Esophagus (tissue), 2 donors: ENCODE measurements around the gene LRP1B. TPM values are rescaled to one million over a fixed set of nuclear protein-coding genes. Genes with fewer than 3 reads are reported as not detected.

Experiments
- H3K27ac ChIP-seq, 2 donors: one replicate each; pipeline ENCODE4 v1.5.1; 2013; ENCODE audit warnings: low read depth in 2 of 2, mild to moderate bottlenecking in 2 of 2, inconsistent platforms in 1 of 2, low read length in 1 of 2, moderate library complexity in 1 of 2
- H3K27me3 ChIP-seq, 2 donors: one replicate each; pipeline ENCODE4 v1.6.1; 2013; ENCODE audit warnings: low read length in 2 of 2, control low read depth in 1 of 2, mild to moderate bottlenecking in 1 of 2; ENCODE audit not compliant: insufficient read depth in 2 of 2, control insufficient read depth in 1 of 2
- H3K36me3 ChIP-seq, 2 donors: one replicate each; pipeline ENCODE4 v1.6.1; 2013; ENCODE audit warnings: low read length in 1 of 2; ENCODE audit not compliant: control insufficient read depth in 2 of 2, insufficient read depth in 2 of 2
- H3K4me1 ChIP-seq, 2 donors: one replicate each; pipeline ENCODE4 v1.6.1; 2013; ENCODE audit warnings: low read length in 1 of 2; ENCODE audit not compliant: control insufficient read depth in 2 of 2, insufficient read depth in 2 of 2
- H3K4me3 ChIP-seq, 2 donors: one replicate each; pipeline ENCODE4 v1.5.1; 2013; ENCODE audit warnings: low read length in 2 of 2, mild to moderate bottlenecking in 2 of 2, low read depth in 1 of 2, moderate library complexity in 1 of 2
- H3K9me3 ChIP-seq, 2 donors: one replicate each; pipeline ENCODE4 v1.6.1; 2013; ENCODE audit warnings: mild to moderate bottlenecking in 2 of 2, low read depth in 1 of 2, low read length in 1 of 2, moderate library complexity in 1 of 2; ENCODE audit not compliant: control insufficient read depth in 2 of 2, insufficient read depth in 1 of 2
- WGBS, 2 donors: extraction: QIAGEN DNeasy Blood & Tissue Kit; methylation state at CpG; one replicate each; pipeline ENCODE4 v1.1.7; 2013; 5-methylcytosine and 5-hydroxymethylcytosine counted together
- polyA plus RNA-seq, 2 donors: library from polyadenylated mRNA; stranded (reverse); fragments of 200-250 nt; gene quantifications; one replicate each; pipeline ENCODE4 v1.2.3, GENCODE V29; 2013
- donor health status: healthy with polysubstance abuse.
- donor health status: Bipolar disorder and iron deficiency.

LRP1B gene
- polyA plus RNA-seq, 2 donors: 0.02 to 0.10 TPM

DNA sequence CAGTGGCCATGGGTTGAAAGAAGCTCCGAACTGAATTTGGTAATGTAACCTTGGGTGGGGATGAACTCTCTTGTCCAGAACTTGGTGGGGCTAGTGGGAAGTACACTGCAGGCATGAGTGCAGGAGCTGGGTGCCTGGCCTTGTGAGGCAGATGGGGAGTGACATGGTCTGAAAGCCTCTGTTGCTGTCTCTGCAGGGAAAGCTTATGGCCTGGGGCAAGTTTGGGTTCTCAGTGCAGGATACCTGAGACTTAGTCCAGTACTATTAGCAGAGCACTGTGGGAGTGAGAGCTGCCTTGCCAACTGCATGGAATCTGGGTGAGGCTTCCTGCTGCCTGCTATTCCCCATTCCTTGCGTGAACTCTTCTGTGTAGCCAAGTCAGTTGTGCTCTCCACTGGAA is 1729.8 kb downstream of the LRP1B start:
- H3K36me3 ChIP-seq: no peaks in the 10 kb centered on the region
- no peaks in the 10 kb centered on the region for H3K4me1 ChIP-seq
- 82 to 90% methylated on average over 2 of the region's 2 CpGs for WGBS, 2 donors
- no peaks in the 10 kb centered on the region for H3K27me3 ChIP-seq
- no peak overlapping the region for H3K27ac ChIP-seq
- H3K9me3 ChIP-seq: no peaks in the 10 kb centered on the region
- H3K4me3 ChIP-seq: no peak overlapping the region

DNA sequence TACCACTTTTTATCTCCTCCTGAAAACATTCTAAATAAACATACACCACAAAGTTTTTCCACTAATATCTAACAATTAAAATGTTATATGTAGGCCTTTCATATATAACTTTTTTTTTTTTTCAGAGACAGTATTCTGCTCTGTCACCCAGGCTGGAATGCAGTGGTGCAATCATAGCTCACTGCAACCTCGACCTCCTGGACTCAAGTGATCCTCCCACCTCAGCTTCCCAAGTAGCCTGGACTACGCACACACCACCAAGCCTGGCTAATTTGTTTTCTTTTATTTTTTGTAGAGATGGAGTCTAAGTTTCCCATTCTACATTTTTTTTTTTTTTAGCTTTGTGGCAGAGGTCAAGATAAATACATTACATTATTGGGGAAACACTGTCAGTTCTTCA is 1738.0 kb downstream of the LRP1B start:
- Histone ChIP-seq H3K4me1 (no peaks in the 10 kb centered on the region), H3K36me3 (no peaks in the 10 kb centered on the region), H3K27me3 (no peaks in the 10 kb centered on the region), H3K4me3 (no peak overlapping the region), H3K27ac (no peak overlapping the region), H3K9me3 (peaks cover 0 to 3% of the 10 kb centered on the region in 2 donors)
- 55 to 57% methylated on average over 2 of the region's 2 CpGs for WGBS, 2 donors

DNA sequence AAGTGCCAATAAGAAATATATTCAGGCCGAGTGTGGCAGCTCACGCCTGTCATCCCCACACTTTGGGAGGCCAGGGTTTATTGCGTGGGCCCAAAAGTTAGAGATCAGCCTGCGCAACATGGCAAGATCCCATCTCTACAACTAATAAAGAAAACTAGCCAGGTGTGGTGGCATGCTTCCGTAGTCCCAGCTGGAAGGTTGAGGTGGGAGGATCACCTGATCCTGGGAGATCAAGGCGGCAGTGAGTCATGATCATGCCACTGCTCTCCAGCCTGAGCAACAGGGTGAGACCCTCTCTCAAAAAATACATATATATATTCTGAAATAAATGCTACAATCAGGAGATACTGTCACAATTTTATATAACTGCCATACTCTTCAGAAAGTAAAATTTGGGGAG is 1745.9 kb downstream of the LRP1B start:
- Histone ChIP-seq H3K4me1 (no peaks in the 10 kb centered on the region), H3K27me3 (no peaks in the 10 kb centered on the region), H3K36me3 (no peaks in the 10 kb centered on the region), H3K9me3 (no peaks in the 10 kb centered on the region), H3K27ac (no peak overlapping the region), H3K4me3 (no peak overlapping the region)
- WGBS, 2 donors: 86 to 87% methylated on average over 6 of the region's 6 CpGs

DNA sequence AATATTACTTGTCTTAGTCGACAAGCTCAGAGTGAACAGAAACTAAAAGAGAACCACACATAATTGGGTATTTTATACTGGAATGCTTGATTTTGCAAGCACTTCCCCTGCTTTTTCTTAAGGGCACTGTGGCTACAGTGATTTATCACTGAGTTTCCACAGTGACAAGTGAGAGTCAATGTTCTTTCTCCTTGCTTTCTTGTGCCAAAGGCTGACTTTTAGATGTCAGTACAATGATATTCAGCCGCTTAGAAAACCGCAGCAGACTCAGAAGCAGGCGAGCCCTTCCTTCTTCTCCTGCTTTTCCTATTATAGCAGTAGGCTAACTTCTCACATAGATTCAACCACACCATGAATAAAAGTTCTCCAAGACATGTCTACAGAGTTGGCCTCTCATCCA is 1747.0 kb downstream of the LRP1B start:
- no peaks in the 10 kb centered on the region for H3K27me3 ChIP-seq
- no peak overlapping the region for H3K4me3 ChIP-seq
- H3K27ac ChIP-seq: no peak overlapping the region
- 83 to 89% methylated on average over 4 of the region's 4 CpGs for whole genome bisulfite sequencing, 2 donors
- H3K36me3 ChIP-seq: no peaks in the 10 kb centered on the region
- no peaks in the 10 kb centered on the region for H3K4me1 ChIP-seq
- H3K9me3 ChIP-seq: no peaks in the 10 kb centered on the region

DNA sequence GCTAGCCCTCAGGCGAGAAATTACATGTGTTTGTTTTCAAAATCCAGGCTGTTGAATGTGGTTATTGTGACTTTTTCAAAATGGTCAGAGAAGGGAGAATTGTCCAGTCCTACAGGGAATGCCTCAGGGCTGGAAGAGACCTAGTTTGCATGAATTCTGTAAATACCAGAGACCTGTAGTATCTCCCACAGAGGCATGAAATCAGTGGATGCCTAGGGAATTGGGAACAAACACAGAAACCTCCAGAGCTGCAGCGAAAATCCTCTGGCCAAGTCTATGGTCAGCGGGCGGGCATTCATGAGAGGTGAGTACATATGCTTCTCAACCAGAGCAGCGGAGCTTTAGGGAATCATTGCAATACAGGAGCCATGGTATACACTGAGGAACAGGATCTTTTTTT is 1754.1 kb downstream of the LRP1B start:
- Histone ChIP-seq H3K4me3 (no peak overlapping the region), H3K9me3 (peaks cover 0 to 5% of the 10 kb centered on the region in 2 donors), H3K27me3 (no peaks in the 10 kb centered on the region), H3K4me1 (no peaks in the 10 kb centered on the region), H3K27ac (no peak overlapping the region), H3K36me3 (no peaks in the 10 kb centered on the region)
- WGBS, 2 donors: 91% methylated on average over 5 of the region's 5 CpGs

DNA sequence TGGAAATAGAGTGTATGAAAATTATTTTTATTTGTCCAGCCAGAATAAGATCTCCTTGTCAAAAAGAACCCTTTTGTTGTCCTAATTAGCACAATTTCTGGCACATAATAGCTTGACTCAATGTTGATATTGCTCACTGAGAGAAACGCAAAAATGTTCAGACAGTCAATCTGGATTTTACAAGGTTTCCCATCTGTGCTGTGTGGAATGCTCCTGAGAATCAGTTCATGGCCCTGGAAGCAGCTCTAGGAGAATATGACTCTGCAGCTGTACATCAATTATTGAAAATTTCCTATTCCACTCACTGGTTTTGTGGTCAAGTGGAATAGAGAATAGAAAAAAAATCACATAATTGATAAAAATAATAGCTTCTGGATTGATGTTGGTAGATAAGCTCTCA is 1767.7 kb downstream of the LRP1B start:
- no peaks in the 10 kb centered on the region for H3K9me3 ChIP-seq
- no peak overlapping the region for H3K4me3 ChIP-seq
- H3K27me3 ChIP-seq: no peaks in the 10 kb centered on the region
- no peaks in the 10 kb centered on the region for H3K36me3 ChIP-seq
- no peaks in the 10 kb centered on the region for H3K4me1 ChIP-seq
- 82 to 83% methylated on average over 1 of the region's 1 CpG for WGBS, 2 donors
- H3K27ac ChIP-seq: no peak overlapping the region

DNA sequence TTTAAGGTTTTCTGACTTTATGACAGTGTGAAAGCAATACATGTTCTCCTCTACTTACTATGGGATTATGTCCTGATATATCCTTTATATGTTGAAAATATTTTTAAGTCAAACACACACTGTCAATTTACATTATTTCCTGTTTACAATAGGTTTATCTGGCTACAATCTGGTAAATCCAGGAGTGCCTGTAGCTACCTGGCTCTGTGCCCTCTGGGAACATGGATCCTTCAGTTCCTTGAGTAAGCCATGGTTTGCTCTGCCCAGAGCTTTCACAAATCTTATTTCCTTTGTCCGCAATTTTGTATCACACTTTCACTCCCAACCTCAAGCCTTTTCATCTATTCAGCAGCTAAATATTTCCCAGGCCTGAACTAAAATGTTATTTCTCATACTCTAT is 1768.5 kb downstream of the LRP1B start:
- Histone ChIP-seq H3K36me3 (no peaks in the 10 kb centered on the region), H3K4me1 (no peaks in the 10 kb centered on the region), H3K9me3 (no peaks in the 10 kb centered on the region), H3K27ac (no peak overlapping the region), H3K4me3 (no peak overlapping the region), H3K27me3 (no peaks in the 10 kb centered on the region)
- 78 to 82% methylated on average over 1 of the region's 1 CpG for WGBS, 2 donors

DNA sequence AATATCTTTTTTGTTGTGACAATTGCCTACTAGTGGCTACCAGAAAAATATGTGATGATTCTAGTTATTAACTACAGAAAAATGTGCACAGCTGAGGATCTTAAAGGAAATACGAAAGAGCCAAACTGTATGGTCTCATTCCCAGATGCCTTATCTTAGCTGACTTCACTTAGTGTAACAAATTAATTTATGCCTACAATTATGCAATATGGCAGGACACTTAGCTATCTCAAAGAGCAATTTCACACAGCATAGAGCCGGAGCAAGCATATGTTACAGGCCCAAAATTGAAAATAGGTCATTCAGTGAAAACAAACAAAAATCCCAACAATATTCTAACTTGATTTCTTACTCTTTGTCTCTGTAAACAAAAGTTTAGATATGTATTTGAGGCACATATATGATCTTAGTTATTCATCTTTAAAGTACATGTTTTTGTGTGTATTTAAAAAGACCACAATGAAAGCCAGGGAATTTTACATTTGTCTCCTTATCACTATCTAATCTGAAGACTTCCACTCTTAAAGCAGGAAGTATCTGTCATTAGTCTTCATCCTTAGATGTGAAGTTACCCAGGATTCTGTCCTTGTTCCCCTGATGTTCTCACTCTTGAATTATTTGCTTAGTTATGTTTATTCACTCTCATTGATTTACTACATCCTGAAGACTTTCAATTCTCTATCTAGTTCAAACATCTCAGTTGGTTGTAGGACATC is 1771.6 kb downstream of the LRP1B start:
- WGBS, 2 donors: 63 to 72% methylated on average over 2 of the region's 2 CpGs
- no peak overlapping the region for H3K4me3 ChIP-seq
- no peaks in the 10 kb centered on the region for H3K4me1 ChIP-seq
- no peaks in the 10 kb centered on the region for H3K9me3 ChIP-seq
- no peak overlapping the region for H3K27ac ChIP-seq
- no peaks in the 10 kb centered on the region for H3K36me3 ChIP-seq
- no peaks in the 10 kb centered on the region for H3K27me3 ChIP-seq

DNA sequence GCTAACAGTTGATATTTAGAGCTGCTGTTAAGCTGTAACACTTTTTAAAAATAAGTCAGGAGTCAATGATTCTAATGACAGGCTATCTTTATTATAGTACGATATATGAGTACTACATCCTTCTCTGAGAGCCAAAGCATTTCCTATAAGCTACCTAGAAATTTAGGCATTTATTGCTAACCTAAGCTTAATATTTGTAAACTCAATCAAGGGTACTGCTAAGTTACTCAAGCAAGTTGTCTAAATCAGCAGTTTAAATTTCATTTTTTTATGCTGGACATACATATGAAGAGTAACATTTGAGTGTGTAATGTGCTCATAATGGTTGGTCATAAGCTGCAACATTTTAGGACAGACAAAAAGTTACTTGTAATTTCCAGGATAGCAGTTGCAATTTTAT is 1774.1 kb downstream of the LRP1B start:
- no peak overlapping the region for H3K27ac ChIP-seq
- H3K36me3 ChIP-seq: no peaks in the 10 kb centered on the region
- no peaks in the 10 kb centered on the region for H3K9me3 ChIP-seq
- H3K27me3 ChIP-seq: no peaks in the 10 kb centered on the region
- WGBS, 2 donors: 99 to 100% methylated on average over 1 of the region's 1 CpG
- H3K4me3 ChIP-seq: no peak overlapping the region
- no peaks in the 10 kb centered on the region for H3K4me1 ChIP-seq

DNA sequence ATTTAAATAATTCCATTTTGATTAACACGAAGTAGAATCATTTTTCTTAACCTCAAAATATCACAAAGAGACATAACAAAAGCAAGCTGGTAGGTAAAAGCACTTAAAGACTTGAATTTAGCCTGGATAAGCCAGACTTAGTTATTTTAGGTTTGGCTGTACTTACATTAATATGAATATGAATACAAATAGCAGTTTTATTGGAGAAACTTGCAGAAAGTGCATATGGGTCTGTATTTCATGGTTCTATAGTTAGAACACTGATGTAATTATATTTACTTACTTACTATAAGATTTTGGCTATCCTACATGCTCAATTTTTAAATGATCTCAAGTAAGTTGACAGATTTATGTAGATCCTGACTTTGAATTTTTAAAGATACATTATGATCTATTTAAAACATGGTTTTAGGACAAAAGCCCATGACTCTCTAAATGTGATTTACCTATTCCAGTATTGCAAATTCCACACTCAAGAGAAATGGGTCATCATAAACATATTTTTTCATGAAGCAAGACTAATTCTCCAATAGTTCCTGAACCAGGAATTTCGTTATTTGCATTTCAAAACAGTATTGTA is 1775.2 kb downstream of the LRP1B start:
- no peak overlapping the region for H3K4me3 ChIP-seq
- H3K9me3 ChIP-seq: no peaks in the 10 kb centered on the region
- no peak overlapping the region for H3K27ac ChIP-seq
- no peaks in the 10 kb centered on the region for H3K4me1 ChIP-seq
- WGBS, 2 donors: 36 to 51% methylated on average over 2 of the region's 2 CpGs
- H3K27me3 ChIP-seq: no peaks in the 10 kb centered on the region
- no peaks in the 10 kb centered on the region for H3K36me3 ChIP-seq
